Germinal center (tissue), 1 donor: ENCODE measurements around the gene RBM8A.

Source experiments
- DNase-seq: peaks from one replicate; pipeline ENCODE4 v3.0.0; 2012; ENCODE audit warnings: mixed read lengths, low spot score

Gene RBM8A

GRCh38 chr1:145927063-145927886, at the start of gene RBM8A:
Gene RBM8A (minus strand): TSS chr1:145927484. CDS start chr1:145927426, 58 bp downstream.
- DNase-seq, result peak; percentile 90

GRCh38 chr1:145977016-145977415, 49.7 kb upstream of the RBM8A start:
- no peak for DNase-seq

- DNase-seq, result no peak
Measured at GRCh38 chr1:145975216-145975615, 47.9 kb upstream of the RBM8A start.

GRCh38 chr1:145974721-145975120, 47.4 kb upstream of the RBM8A start:
- DNase-seq, result no peak

- DNase-seq, result no peak
Measured at GRCh38 chr1:145972580-145972979, 45.3 kb upstream of the RBM8A start.

- no peak for DNase-seq
Measured at GRCh38 chr1:145967288-145967687, 40.0 kb upstream of the RBM8A start.

GRCh38 chr1:145965119-145965744, 37.9 kb upstream of the RBM8A start:
- no peak for DNase-seq

GRCh38 chr1:145964328-145965118, 37.2 kb upstream of the RBM8A start, which contains the start of the genes ANKRD34A and POLR3GL:
Gene ANKRD34A (minus strand): TSS chr1:145964575. CDS start chr1:145961759, 2,816 bp downstream.
Gene POLR3GL (plus strand): TSS chr1:145964690. CDS start chr1:145974866, 10,176 bp downstream.
- DNase-seq, result peak; percentile 92

- DNase-seq, result no peak
Measured at GRCh38 chr1:145963265-145964019, 36.2 kb upstream of the RBM8A start.

- peak; percentile 20 for DNase-seq
Measured at GRCh38 chr1:145962157-145963102, 35.1 kb upstream of the RBM8A start.

- DNase-seq, result peak; percentile 48
Measured at GRCh38 chr1:145961425-145962156, 34.3 kb upstream of the RBM8A start.

- no peak for DNase-seq
Measured at GRCh38 chr1:145961109-145961424, 33.8 kb upstream of the RBM8A start.

GRCh38 chr1:145960468-145961108, 33.3 kb upstream of the RBM8A start:
- peak; percentile 73 for DNase-seq

GRCh38 chr1:145959957-145960467, 32.7 kb upstream of the RBM8A start:
- no peak for DNase-seq

- DNase-seq, result no peak
Measured at GRCh38 chr1:145959333-145959732, 32.0 kb upstream of the RBM8A start.

- no peak for DNase-seq
Measured at GRCh38 chr1:145958734-145959133, 31.4 kb upstream of the RBM8A start.

GRCh38 chr1:145957443-145958319, 30.4 kb upstream of the RBM8A start, which contains the start of gene LIX1L:
Gene LIX1L (minus strand): TSS chr1:145958017. CDS start chr1:145957927, 90 bp downstream.
- peak; percentile 95 for DNase-seq
